Measurements from ENCODE around the gene OGFRL1.

OGFRL1 gene

DNA sequence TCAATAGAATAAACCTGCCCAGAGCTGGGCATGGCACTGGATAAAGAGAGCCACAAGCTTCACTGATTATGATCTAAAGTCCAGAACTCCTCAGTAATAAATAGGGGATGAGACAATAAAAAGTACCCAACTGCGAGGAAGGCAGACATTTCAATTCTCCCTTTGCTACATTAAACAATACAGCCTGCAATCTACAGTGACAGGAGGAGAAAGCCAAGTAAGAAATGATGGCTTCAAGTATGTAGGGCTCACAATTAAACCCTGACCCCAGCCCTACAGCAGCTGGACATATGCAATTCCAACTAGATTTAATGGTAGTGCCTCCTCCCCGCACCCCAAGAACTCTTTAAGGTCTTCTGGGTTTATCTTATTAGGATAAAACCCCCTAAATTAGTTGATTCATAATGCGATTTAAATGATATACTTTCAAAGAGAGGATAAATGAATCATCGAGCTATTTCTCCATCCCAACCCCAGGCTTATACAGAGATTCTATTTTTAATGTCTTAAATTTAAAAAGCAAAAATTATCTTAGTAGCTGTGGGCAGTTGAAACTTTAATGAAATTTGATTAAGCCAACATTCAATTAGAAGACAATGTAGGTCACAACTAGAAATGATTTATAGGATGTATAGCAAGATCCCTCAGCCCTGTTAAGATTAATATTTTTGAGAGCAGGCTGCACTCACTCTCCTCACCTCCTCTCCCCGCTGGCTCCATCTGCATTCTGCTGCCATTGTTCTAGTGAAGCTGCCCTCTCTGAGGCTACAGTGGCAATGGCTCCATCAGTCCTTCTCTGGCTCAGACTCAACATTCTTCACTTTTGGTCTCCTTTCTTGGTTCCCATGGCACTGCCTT is 57.1 kb downstream of the OGFRL1 start:
- no peak overlapping the region for H3K27ac ChIP-seq (ENCODE audit: low read length)
- TF ChIP-seq EZH2phosphoT487 (IDR thresholded peaks at IDR 0.05; ENCODE audit: low read depth) = no peak
- TF ChIP-seq, protein P1, sequence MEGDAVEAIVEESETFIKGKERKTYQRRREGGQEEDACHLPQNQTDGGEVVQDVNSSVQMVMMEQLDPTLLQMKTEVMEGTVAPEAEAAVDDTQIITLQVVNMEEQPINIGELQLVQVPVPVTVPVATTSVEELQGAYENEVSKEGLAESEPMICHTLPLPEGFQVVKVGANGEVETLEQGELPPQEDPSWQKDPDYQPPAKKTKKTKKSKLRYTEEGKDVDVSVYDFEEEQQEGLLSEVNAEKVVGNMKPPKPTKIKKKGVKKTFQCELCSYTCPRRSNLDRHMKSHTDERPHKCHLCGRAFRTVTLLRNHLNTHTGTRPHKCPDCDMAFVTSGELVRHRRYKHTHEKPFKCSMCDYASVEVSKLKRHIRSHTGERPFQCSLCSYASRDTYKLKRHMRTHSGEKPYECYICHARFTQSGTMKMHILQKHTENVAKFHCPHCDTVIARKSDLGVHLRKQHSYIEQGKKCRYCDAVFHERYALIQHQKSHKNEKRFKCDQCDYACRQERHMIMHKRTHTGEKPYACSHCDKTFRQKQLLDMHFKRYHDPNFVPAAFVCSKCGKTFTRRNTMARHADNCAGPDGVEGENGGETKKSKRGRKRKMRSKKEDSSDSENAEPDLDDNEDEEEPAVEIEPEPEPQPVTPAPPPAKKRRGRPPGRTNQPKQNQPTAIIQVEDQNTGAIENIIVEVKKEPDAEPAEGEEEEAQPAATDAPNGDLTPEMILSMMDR (IDR thresholded peaks at IDR 0.05; ENCODE audit: low read depth, low read length) = no peak
- no peak overlapping the region for H2AFZ ChIP-seq (ENCODE audit: low read depth, low read length)
- no peaks in the 10 kb centered on the region for H3K36me3 ChIP-seq (replicated peaks; ENCODE audit: low read depth, low read length)
- no peaks in the 10 kb centered on the region for H3K9me3 ChIP-seq (ENCODE audit: insufficient read depth, low read length)
- H3K79me2 ChIP-seq (ENCODE audit: low read length) = no peaks in the 10 kb centered on the region
- peak overlapping the region; percentile 54 for H3K4me2 ChIP-seq (ENCODE audit: low read length)
- no peaks in the 10 kb centered on the region for H3K27me3 ChIP-seq (ENCODE audit: low read depth, low read length)
- no peaks in the 10 kb centered on the region for H4K20me1 ChIP-seq (ENCODE audit: insufficient read depth, low read length)
- no peak overlapping the region for H3K4me3 ChIP-seq (ENCODE audit: low read length)
- no peak overlapping the region for H3K9ac ChIP-seq (ENCODE audit: low read length)
- H3K4me1 ChIP-seq (ENCODE audit: low read length) = peaks cover 47% of the 10 kb centered on the region

- peak overlapping the region; percentile 54 for H3K4me2 ChIP-seq (ENCODE audit: low read length)
Measured at GRCh38 chr6:71346334-71346694, 57.7 kb downstream of the OGFRL1 start.

DNA sequence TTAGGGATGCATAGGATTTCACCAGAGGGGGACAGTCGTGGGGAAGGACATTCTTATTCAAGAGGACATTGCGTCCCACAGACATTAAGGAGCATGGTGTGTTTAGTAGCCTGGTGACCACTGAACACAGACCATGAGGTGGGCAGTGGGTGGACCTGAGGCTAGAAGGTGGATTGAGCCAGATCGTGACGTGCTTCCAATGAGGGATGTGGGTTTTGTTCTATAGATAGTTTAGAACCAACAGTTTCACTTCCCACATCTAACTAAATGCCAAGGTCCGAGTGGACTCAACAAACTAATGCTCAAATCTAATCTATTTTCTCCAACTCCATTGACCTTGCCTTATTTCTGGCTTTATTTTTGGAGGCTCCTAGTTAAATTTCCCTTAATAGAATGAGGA is 58.5 kb downstream of the OGFRL1 start:
- no peaks in the 10 kb centered on the region for H3K36me3 ChIP-seq (replicated peaks; ENCODE audit: low read depth, low read length)
- no peak overlapping the region for H3K9ac ChIP-seq (ENCODE audit: low read length)
- H3K4me3 ChIP-seq (ENCODE audit: low read length) = no peak overlapping the region
- no peaks in the 10 kb centered on the region for H3K27me3 ChIP-seq (ENCODE audit: low read depth, low read length)
- H3K4me2 ChIP-seq (ENCODE audit: low read length) = peak overlapping the region; percentile 54
- no peaks in the 10 kb centered on the region for H4K20me1 ChIP-seq (ENCODE audit: insufficient read depth, low read length)
- no peaks in the 10 kb centered on the region for H3K79me2 ChIP-seq (ENCODE audit: low read length)
- peaks cover 47% of the 10 kb centered on the region for H3K4me1 ChIP-seq (ENCODE audit: low read length)
- H3K27ac ChIP-seq (ENCODE audit: low read length) = no peak overlapping the region
- no peak for TF ChIP-seq EZH2phosphoT487 (IDR thresholded peaks at IDR 0.05; ENCODE audit: low read depth)
- TF ChIP-seq, protein P1 (IDR thresholded peaks at IDR 0.05; ENCODE audit: low read depth, low read length) = no peak
- no peak overlapping the region for H2AFZ ChIP-seq (ENCODE audit: low read depth, low read length)
- H3K9me3 ChIP-seq (ENCODE audit: insufficient read depth, low read length) = no peaks in the 10 kb centered on the region

More at GRCh38 chr6:71346334-71346694, 57.7 kb downstream of the OGFRL1 start:
- no peak overlapping the region for H3K27ac ChIP-seq (ENCODE audit: low read length)
- H3K4me1 ChIP-seq (ENCODE audit: low read length) = peaks cover 47% of the 10 kb centered on the region
- no peak overlapping the region for H3K4me3 ChIP-seq (ENCODE audit: low read length)
- no peaks in the 10 kb centered on the region for H3K36me3 ChIP-seq (replicated peaks; ENCODE audit: low read depth, low read length)
- no peaks in the 10 kb centered on the region for H4K20me1 ChIP-seq (ENCODE audit: insufficient read depth, low read length)
- no peak overlapping the region for H2AFZ ChIP-seq (ENCODE audit: low read depth, low read length)
- H3K9me3 ChIP-seq (ENCODE audit: insufficient read depth, low read length) = no peaks in the 10 kb centered on the region
- TF ChIP-seq EZH2phosphoT487 (IDR thresholded peaks at IDR 0.05; ENCODE audit: low read depth) = no peak
- TF ChIP-seq, protein P1 (IDR thresholded peaks at IDR 0.05; ENCODE audit: low read depth, low read length) = no peak
- no peaks in the 10 kb centered on the region for H3K27me3 ChIP-seq (ENCODE audit: low read depth, low read length)
- no peaks in the 10 kb centered on the region for H3K79me2 ChIP-seq (ENCODE audit: low read length)
- H3K9ac ChIP-seq (ENCODE audit: low read length) = no peak overlapping the region

DNA sequence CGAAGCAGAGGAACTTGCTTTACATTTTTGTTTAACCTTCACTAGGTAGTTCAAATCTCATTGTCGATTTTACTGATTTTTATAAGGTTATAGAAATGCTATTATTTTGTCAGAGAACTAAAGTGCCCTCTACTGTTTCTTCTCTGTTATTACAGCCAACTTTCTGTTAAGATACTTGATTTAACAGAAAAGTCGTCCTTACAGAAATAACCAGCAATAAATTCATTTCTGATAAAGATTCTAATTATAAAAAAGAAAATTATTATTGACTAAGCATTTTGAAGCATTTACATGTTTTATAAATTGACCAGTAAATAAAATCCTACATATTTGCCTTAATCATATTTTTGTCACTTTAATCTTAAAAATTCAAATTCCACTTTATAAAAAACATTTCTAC is 60.8 kb downstream of the OGFRL1 start:
- Histone ChIP-seq H3K79me2 (ENCODE audit: low read length) (no peaks in the 10 kb centered on the region), H3K27ac (ENCODE audit: low read length) (no peak overlapping the region), H3K27me3 (ENCODE audit: low read depth, low read length) (no peaks in the 10 kb centered on the region), H3K9me3 (ENCODE audit: insufficient read depth, low read length) (no peaks in the 10 kb centered on the region), H4K20me1 (ENCODE audit: insufficient read depth, low read length) (no peaks in the 10 kb centered on the region), H3K9ac (ENCODE audit: low read length) (no peak overlapping the region; the same call in 1 of the 2 replicates), H3K4me1 (ENCODE audit: low read length) (peaks cover 47% of the 10 kb centered on the region), H2AFZ (ENCODE audit: low read depth, low read length) (no peak overlapping the region), H3K36me3 (replicated peaks; ENCODE audit: low read depth, low read length) (no peaks in the 10 kb centered on the region), H3K4me3 (ENCODE audit: low read length) (no peak overlapping the region), H3K4me2 (ENCODE audit: low read length) (no peak overlapping the region)
- TF ChIP-seq, protein P1 (IDR thresholded peaks at IDR 0.05; ENCODE audit: low read depth, low read length) = peak; percentile 86
- TF ChIP-seq EZH2phosphoT487 (IDR thresholded peaks at IDR 0.05; ENCODE audit: low read depth) = no peak
